Upper lobe of left lung (tissue), 6 donors: ENCODE measurements around the gene RMND5A. TPM values are rescaled to one million over a fixed set of nuclear protein-coding genes. Genes with fewer than 3 reads are reported as not detected.

Experiments used
- ATAC-seq, 2 donors: fragments of 200-7000 bp; cut with Tn5 transposase; one replicate each; pipeline ENCODE4 v1.9.1; 2022; ENCODE audit warnings: mild to moderate bottlenecking in 2 of 2, moderate library complexity in 2 of 2; ENCODE audit not compliant: low FRiP score in 2 of 2
- DNase-seq, 2 donors: peaks; one replicate each; pipeline ENCODE4 v3.0.0-alpha.2; 2019 to 2020
- H3K27ac ChIP-seq, 4 donors: fragments of 200-600 bp; sonication (generic); one replicate each; pipeline ENCODE4 v1.5.1; 2016 to 2019
- H3K27me3 ChIP-seq, 4 donors: fragments of 200-600 bp; sonication (generic); one replicate each; pipeline ENCODE4 v1.5.1; 2017 to 2019
- H3K36me3 ChIP-seq, 4 donors: fragments of 200-600 bp; sonication (generic); one replicate each; pipeline ENCODE4 v1.5.1; 2016 to 2019
- H3K4me1 ChIP-seq, 4 donors: fragments of 200-600 bp; sonication (generic); one replicate each; pipeline ENCODE4 v1.5.1; 2018 to 2019
- H3K4me3 ChIP-seq, 4 donors: fragments of 200-600 bp; sonication (generic); one replicate each; pipeline ENCODE4 v1.5.1; 2017 to 2019; ENCODE audit warnings: mild to moderate bottlenecking in 2 of 4, moderate library complexity in 1 of 4
- H3K9me3 ChIP-seq, 4 donors: fragments of 200-600 bp; sonication (generic); one replicate each; pipeline ENCODE4 v1.5.1; 2018 to 2019
- EP300 ChIP-seq, 4 donors: sonication (generic); formaldehyde crosslinking; IDR thresholded peaks; one replicate each; pipeline ENCODE4 v1.5.1; 2017; ENCODE audit warnings: antibody characterized with exemption in 4 of 4, control low read depth in 2 of 4
- POLR2A ChIP-seq, 4 donors: fragments of 450-650 bp; IDR thresholded peaks; one replicate each; pipeline ENCODE4 v1.5.1; 2016 to 2017; ENCODE audit warnings: antibody characterized with exemption in 4 of 4, mild to moderate bottlenecking in 2 of 4
- POLR2AphosphoS5 ChIP-seq, 2 donors: sonication (generic); formaldehyde crosslinking; IDR thresholded peaks; one replicate each; pipeline ENCODE4 v1.5.1; 2017; ENCODE audit warnings: antibody characterized with exemption in 2 of 2
- WGBS, 2 donors: methylation state at CpG; one replicate each; pipeline ENCODE4 v1.1.5; 2017 to 2018; 5-methylcytosine and 5-hydroxymethylcytosine counted together
- total RNA-seq, 6 donors: library from RNA; depleted of rRNA in 4 of 6; stranded (reverse); fragments of >200 nt in 4 of 6; gene quantifications; one replicate each; pipeline versions ENCODE4 v1.1.0 to v1.2.1, GENCODE V29; 2016 to 2021
- TF ChIP-seq, protein P1 (sequence below), 6 experiments: fragments of 450-650 bp in 4 of 6; fragments of 200-600 bp in 2 of 6; sonication (generic) in 2 of 6; IDR thresholded peaks; one replicate each; pipeline ENCODE4 v1.5.1; 2016 to 2019; ENCODE audit warnings: antibody characterized with exemption in 6 of 6
- donor health status: DM: no; HTN: no; CAD: no; lungs with moderate emphysema.
- donor health status: DM: no; HTN: yes; CAD: no; lungs with severe emphysema.

Gene RMND5A
- total RNA-seq, 6 donors from 2014 or later = 19.9 to 55.3 (median 26.5) TPM

- DNase-seq (no peak), ATAC-seq (no peak)
Measured at GRCh38 chr2:86772611-86773010, 52.5 kb downstream of the RMND5A start.

DNA sequence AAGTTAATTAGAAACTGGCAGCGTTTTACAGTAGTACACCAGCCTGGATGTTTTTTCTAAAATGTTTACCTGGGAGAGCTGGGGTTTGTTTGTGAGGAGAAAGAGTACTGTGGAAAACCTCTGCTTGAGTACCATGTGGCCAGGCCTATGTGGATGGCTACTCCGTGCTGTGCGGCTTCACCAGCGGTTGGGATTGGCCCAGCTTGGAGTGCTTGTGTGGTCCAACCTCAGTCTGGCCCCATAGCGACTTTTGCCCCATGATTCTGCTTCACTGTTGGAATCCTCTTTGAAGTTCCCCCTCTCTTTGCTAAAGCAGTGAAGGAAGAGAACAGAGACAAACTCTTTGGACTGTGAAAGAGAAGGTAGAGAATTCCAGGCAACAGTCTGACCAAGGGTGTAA, 54.8 kb downstream of the RMND5A start:
- Histone ChIP-seq H3K27me3 (no peaks in the 10 kb centered on the region), H3K36me3 (peaks cover 19 to 60% (median 33%) of the 10 kb centered on the region in 4 donors), H3K4me1 (no peaks in the 10 kb centered on the region), H3K9me3 (no peaks in the 10 kb centered on the region), H3K27ac (no peak overlapping the region), H3K4me3 (no peak overlapping the region)
- WGBS, 2 donors = 79 to 80% methylated on average over 5 of the region's 5 CpGs
- DNase-seq (no peak), ATAC-seq (no peak)
- no peak for TF ChIP-seq POLR2A (IDR thresholded peaks at IDR 0.05)
- TF ChIP-seq POLR2AphosphoS5 (IDR thresholded peaks at IDR 0.05) = no peak
- no peak for TF ChIP-seq EP300 (IDR thresholded peaks at IDR 0.05)
- TF ChIP-seq, protein P1, sequence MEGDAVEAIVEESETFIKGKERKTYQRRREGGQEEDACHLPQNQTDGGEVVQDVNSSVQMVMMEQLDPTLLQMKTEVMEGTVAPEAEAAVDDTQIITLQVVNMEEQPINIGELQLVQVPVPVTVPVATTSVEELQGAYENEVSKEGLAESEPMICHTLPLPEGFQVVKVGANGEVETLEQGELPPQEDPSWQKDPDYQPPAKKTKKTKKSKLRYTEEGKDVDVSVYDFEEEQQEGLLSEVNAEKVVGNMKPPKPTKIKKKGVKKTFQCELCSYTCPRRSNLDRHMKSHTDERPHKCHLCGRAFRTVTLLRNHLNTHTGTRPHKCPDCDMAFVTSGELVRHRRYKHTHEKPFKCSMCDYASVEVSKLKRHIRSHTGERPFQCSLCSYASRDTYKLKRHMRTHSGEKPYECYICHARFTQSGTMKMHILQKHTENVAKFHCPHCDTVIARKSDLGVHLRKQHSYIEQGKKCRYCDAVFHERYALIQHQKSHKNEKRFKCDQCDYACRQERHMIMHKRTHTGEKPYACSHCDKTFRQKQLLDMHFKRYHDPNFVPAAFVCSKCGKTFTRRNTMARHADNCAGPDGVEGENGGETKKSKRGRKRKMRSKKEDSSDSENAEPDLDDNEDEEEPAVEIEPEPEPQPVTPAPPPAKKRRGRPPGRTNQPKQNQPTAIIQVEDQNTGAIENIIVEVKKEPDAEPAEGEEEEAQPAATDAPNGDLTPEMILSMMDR (IDR thresholded peaks at IDR 0.05) = no peak

More at GRCh38 chr2:86772611-86773010, 52.5 kb downstream of the RMND5A start:
- TF ChIP-seq POLR2A (IDR thresholded peaks at IDR 0.05) = no peak
- TF ChIP-seq, protein P1 (IDR thresholded peaks at IDR 0.05) = no peak
- TF ChIP-seq EP300 (IDR thresholded peaks at IDR 0.05) = no peak
- TF ChIP-seq POLR2AphosphoS5 (IDR thresholded peaks at IDR 0.05) = no peak
- H3K4me3 ChIP-seq = no peak overlapping the region
- 83 to 89% methylated on average over 5 of the region's 5 CpGs for WGBS, 2 donors
- H3K36me3 ChIP-seq = peaks cover 22 to 69% (median 35%) of the 10 kb centered on the region in 4 donors
- H3K27ac ChIP-seq = no peak overlapping the region
- no peaks in the 10 kb centered on the region for H3K27me3 ChIP-seq
- no peaks in the 10 kb centered on the region for H3K9me3 ChIP-seq
- peaks cover 0 to 5% (median 0%) of the 10 kb centered on the region in 4 donors for H3K4me1 ChIP-seq

DNA sequence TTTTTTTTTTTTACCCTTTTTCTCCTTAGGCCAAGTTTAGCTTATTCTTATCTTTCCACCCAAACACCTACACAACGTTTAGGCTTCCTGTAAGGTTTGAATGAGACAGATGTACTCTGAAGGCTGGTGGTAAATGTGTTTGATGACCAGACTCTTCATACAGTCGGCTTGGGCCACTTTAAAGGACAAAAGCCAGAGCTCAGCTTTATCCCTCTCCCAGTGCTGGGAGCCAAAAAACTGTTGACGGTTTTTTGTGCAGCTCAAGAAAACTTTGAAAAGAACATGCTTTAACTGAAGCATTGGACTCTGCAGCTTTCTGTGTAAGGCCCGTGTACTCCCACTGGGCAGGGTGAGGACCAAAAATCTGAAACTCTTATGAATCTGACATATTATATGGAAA, 55.2 kb downstream of the RMND5A start:
- no peak overlapping the region for H3K4me3 ChIP-seq
- H3K9me3 ChIP-seq = no peaks in the 10 kb centered on the region
- H3K4me1 ChIP-seq = no peaks in the 10 kb centered on the region
- H3K27me3 ChIP-seq = no peaks in the 10 kb centered on the region
- ATAC-seq = no peak
- whole genome bisulfite sequencing, 2 donors = 46 to 57% methylated on average over 4 of the region's 4 CpGs
- peaks cover 19 to 55% (median 30%) of the 10 kb centered on the region in 4 donors for H3K36me3 ChIP-seq
- TF ChIP-seq EP300 (IDR thresholded peaks at IDR 0.05) (no peak), POLR2A (IDR thresholded peaks at IDR 0.05) (no peak), POLR2AphosphoS5 (IDR thresholded peaks at IDR 0.05) (no peak)
- TF ChIP-seq, protein P1 (IDR thresholded peaks at IDR 0.05) = no peak
- no peak overlapping the region for H3K27ac ChIP-seq
- no peak for DNase-seq

DNA sequence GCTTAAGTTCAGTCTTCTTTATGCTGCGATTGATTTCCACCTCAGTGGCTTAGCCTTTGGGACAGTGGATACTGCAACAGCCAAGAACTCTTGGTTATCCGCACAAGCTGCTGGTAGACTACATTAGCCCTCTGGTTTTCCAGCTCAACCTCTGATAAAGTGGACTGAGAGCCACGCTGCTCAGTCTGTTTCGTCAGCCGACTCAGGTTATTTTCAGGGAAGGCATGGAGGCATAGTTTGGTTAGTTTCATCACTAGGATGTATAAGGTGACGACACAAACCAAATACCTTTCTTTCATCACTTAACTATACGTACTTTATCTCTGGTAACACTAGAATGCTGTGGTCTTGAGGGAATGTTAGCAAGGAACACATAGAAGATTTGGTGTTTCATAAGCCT, 56.4 kb downstream of the RMND5A start:
- Histone ChIP-seq H3K27me3 (no peaks in the 10 kb centered on the region), H3K4me1 (peaks cover 0 to 5% (median 0%) of the 10 kb centered on the region in 4 donors), H3K9me3 (no peaks in the 10 kb centered on the region), H3K4me3 (no peak overlapping the region), H3K36me3 (peaks cover 15 to 43% (median 24%) of the 10 kb centered on the region in 4 donors), H3K27ac (no peak overlapping the region)
- no peak for ATAC-seq
- 86 to 99% methylated on average over 7 of the region's 7 CpGs for WGBS, 2 donors
- no peak for DNase-seq
- TF ChIP-seq EP300 (IDR thresholded peaks at IDR 0.05) = no peak
- TF ChIP-seq, protein P1 (IDR thresholded peaks at IDR 0.05) = no peak

DNA sequence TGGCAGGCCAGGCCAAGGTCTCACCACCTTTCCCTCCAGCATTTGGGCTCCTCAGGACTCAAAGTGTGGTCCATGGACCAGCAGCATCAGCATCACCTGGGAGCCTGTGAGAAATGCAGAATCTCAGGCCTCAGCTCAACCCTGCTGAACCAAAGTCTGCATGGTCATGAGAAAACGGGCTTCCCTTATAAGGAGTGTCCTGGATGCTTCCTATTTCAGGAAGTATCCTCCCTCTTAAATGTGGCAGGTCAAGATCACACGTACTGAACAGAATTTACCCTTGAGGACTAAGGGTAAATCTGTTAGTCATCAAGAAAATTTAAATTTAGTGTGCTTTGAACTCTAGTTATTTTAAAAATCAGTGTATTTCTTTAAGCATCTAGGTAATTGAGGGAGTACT, 58.9 kb downstream of the RMND5A start:
- no peak overlapping the region for H3K4me3 ChIP-seq
- ATAC-seq (no peak), DNase-seq (no peak)
- no peaks in the 10 kb centered on the region for H3K27me3 ChIP-seq
- H3K4me1 ChIP-seq = peaks cover 0 to 9% (median 2%) of the 10 kb centered on the region in 4 donors
- TF ChIP-seq POLR2A (IDR thresholded peaks at IDR 0.05) = no peak
- TF ChIP-seq EP300 (IDR thresholded peaks at IDR 0.05) = no peak
- TF ChIP-seq POLR2AphosphoS5 (IDR thresholded peaks at IDR 0.05) = no peak
- TF ChIP-seq, protein P1 (IDR thresholded peaks at IDR 0.05) = no peak
- H3K36me3 ChIP-seq = peaks cover 0 to 21% (median 10%) of the 10 kb centered on the region in 4 donors
- 47 to 56% methylated on average over 2 of the region's 2 CpGs for WGBS, 2 donors
- no peaks in the 10 kb centered on the region for H3K9me3 ChIP-seq
- no peak overlapping the region for H3K27ac ChIP-seq
